Osteoblast (primary cell): Measurements from ENCODE around the gene VIPR2. TPM values are rescaled to one million over a fixed set of nuclear protein-coding genes. Genes with fewer than 3 reads are reported as not detected.
A peak's percentile ranks its signal among the peaks of the same experiment; 100 is the strongest.

Experiments
- DNase-seq: peaks from one replicate; pipeline ENCODE4 v3.0.0; 2011; ENCODE audit warnings: low spot score, mixed read lengths; ENCODE audit not compliant: insufficient read length; ENCODE audit errors: missing footprints
- H2AFZ ChIP-seq: 2 replicates; pipeline ENCODE4 v1.6.0; 2011; ENCODE audit warnings: mild to moderate bottlenecking, low read length
- H3K27ac ChIP-seq: 2 replicates; pipeline ENCODE4 v1.5.1; 2011; ENCODE audit warnings: mild to moderate bottlenecking, low read depth, low read length, moderate library complexity
- H3K27me3 ChIP-seq: 2 replicates; pipeline ENCODE4 v1.6.0; 2012; ENCODE audit warnings: mild to moderate bottlenecking, control low read depth, inconsistent platforms, low read length, moderate library complexity; ENCODE audit not compliant: insufficient read depth
- H3K36me3 ChIP-seq: 2 replicates; pipeline ENCODE4 v1.5.1; 2011; ENCODE audit warnings: mild to moderate bottlenecking, low read length, control low read depth, moderate library complexity; ENCODE audit not compliant: insufficient read depth
- H3K4me1 ChIP-seq: 2 replicates; pipeline ENCODE4 v1.5.1; 2011; ENCODE audit warnings: mild to moderate bottlenecking, low read length, control low read depth, moderate library complexity; ENCODE audit not compliant: insufficient read depth
- H3K4me2 ChIP-seq: 2 replicates; pipeline ENCODE4 v1.6.0; 2011; ENCODE audit warnings: mild to moderate bottlenecking, low read length; ENCODE audit not compliant: insufficient read depth
- H3K4me3 ChIP-seq: fragments of 200-600 bp; sonication (generic); 3 replicates; pipeline ENCODE4 v1.5.1; 2012; ENCODE audit warnings: mild to moderate bottlenecking, low read length, inconsistent platforms; ENCODE audit not compliant: insufficient read depth
- H3K79me2 ChIP-seq: 2 replicates; pipeline ENCODE4 v1.6.0; 2012; ENCODE audit warnings: mild to moderate bottlenecking, low read length, control low read depth, inconsistent platforms; ENCODE audit not compliant: insufficient read depth
- H3K9me3 ChIP-seq: 2 replicates; pipeline ENCODE4 v1.5.1; 2011; ENCODE audit warnings: low read depth, low read length, control low read depth
- H4K20me1 ChIP-seq: 2 replicates; pipeline ENCODE4 v1.6.0; 2012; ENCODE audit warnings: mild to moderate bottlenecking, low read length, control low read depth; ENCODE audit not compliant: insufficient read depth
- CTCF ChIP-seq: IDR thresholded peaks from 2 replicates; pipeline ENCODE4 v1.5.1; 2011; ENCODE audit warnings: mild to moderate bottlenecking, low read depth, low read length, moderate library complexity; ENCODE audit errors: extremely low read depth
- total RNA-seq: library from RNA; depleted of rRNA; stranded (reverse); fragments of >200 nt; gene quantifications from 2 replicates; pipeline ENCODE4 v1.2.3, GENCODE V29; 2012

The VIPR2 gene
- total RNA-seq, 1 donor = not detected

GRCh38 chr7:159068488-159068811 lies 76.2 kb downstream of the VIPR2 start:
- Histone ChIP-seq H3K4me1 (no peaks in the 10 kb centered on the region), H3K27ac (no peak overlapping the region), H3K36me3 (no peaks in the 10 kb centered on the region), H3K27me3 (no peaks in the 10 kb centered on the region), H4K20me1 (no peaks in the 10 kb centered on the region), H3K79me2 (no peaks in the 10 kb centered on the region), H3K9me3 (no peaks in the 10 kb centered on the region), H3K4me2 (no peak overlapping the region), H2AFZ (no peak overlapping the region), H3K4me3 (no peak overlapping the region)
- no peak for TF ChIP-seq CTCF
- peak; percentile 69 for DNase-seq

- Histone ChIP-seq H3K79me2 (no peaks in the 10 kb centered on the region), H3K9me3 (no peaks in the 10 kb centered on the region), H4K20me1 (no peaks in the 10 kb centered on the region), H3K4me3 (no peak overlapping the region), H2AFZ (no peak overlapping the region), H3K4me1 (no peaks in the 10 kb centered on the region), H3K27me3 (no peaks in the 10 kb centered on the region), H3K4me2 (no peak overlapping the region), H3K27ac (no peak overlapping the region), H3K36me3 (no peaks in the 10 kb centered on the region)
- peak; percentile 72 for DNase-seq
- TF ChIP-seq CTCF = no peak
These were observed 76.8 kb downstream of the VIPR2 start for GRCh38 chr7:159067576-159068487.

- Histone ChIP-seq H4K20me1 (no peaks in the 10 kb centered on the region), H3K9me3 (no peaks in the 10 kb centered on the region), H3K27me3 (no peaks in the 10 kb centered on the region), H3K4me2 (no peak overlapping the region), H3K27ac (no peak overlapping the region), H3K4me1 (no peaks in the 10 kb centered on the region), H2AFZ (no peak overlapping the region), H3K79me2 (no peaks in the 10 kb centered on the region), H3K4me3 (no peak overlapping the region), H3K36me3 (no peaks in the 10 kb centered on the region)
- no peak for TF ChIP-seq CTCF
- DNase-seq = peak; percentile 88
These were observed 77.7 kb downstream of the VIPR2 start for GRCh38 chr7:159066816-159067575.
